NCI-H748 treated with DMSO at 0.1 percent for 48 hours (cell line): ENCODE data around the gene CTNNBL1.

Experiments used
- DNase-seq: peaks from one replicate; lab custom pipeline; 2025; lab: John Stamatoyannopoulos, UW

Gene CTNNBL1

DNA sequence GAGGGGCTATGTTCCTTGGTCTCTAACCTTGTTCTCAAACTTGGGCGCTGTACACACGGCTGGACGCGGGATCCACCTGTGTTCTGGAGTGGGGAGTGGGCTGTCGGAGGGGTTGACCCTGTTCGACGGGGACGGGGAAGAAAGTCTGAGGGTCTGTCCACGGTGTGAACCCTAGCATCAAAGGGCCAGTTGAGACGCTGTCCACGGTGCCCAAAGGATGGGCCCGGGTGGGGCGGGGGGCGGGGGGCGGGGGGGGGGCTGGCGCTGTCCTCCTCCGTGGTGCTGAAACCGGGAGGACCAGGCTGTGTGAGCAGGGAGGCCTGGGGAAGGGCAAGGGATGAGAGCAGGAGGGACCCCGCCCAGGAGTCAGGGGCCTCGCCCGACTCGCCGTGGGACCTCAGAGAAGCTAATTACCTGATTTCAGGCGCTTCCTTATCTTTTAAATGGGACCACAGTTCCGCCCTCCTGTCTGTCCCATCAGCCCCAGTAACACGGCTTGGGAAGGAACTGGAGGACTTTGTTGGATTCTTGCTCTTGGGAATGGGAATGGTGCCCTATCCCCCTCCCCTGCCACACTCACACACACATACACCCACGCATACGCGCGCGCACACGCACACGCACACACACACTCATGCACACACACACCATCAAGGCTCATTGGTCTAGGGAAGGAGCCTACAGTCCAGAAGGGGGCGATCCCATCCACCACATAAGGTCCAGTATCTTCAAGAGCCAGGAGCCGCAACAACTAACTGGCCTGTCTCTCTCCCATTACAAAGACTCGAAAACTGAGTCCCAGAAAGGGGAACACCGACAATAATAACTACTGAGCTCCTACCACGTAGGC, 208.0 kb downstream of the CTNNBL1 start:
- peak; percentile 56 for DNase-seq

DNA sequence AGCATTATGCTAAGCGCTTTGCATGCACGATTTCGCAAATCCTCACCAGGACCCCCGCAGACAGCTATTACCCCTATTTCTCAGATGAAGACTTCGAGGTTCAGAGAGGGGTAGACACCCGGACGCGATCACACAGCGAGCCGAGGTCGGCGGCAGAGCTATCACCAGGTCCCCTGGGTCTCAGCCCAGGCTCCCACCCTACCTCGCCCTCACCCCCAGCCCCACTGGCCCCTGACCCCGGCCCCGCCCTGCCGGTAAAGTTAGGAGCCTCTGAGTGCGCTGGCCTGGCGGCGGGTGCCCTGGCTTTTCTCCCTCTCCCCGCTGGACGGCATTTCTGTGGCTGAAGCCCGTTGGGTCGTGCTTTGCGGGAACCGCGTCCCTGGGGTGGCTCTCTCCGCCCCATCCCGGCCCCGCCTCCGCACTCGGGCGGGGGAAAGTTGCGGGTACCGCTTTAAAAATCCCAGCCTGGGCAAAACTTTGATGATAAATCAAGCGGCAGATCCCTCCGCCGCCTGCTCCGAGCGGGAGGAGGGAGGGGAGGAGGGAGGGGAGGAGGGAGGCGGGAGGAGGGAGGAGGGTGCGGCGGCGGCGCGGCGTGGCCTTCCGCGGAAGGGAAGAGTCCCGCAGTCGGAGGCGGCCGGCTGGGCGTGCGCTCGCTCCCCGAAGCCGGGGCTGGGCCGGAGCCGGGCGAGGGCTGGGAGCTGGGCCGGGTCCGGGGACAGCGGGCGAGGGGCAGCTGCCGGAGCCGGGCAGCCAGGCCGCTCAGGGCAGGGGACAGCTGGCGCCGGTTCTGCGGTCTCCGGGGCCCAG, 208.9 kb downstream of the CTNNBL1 start, which contains the start of gene VSTM2L:
Gene VSTM2L (plus strand): TSS at position 624 of the 810 bp plus-strand sequence. CDS start 224 bp downstream, outside the sequence.
- DNase-seq, result no peak

DNA sequence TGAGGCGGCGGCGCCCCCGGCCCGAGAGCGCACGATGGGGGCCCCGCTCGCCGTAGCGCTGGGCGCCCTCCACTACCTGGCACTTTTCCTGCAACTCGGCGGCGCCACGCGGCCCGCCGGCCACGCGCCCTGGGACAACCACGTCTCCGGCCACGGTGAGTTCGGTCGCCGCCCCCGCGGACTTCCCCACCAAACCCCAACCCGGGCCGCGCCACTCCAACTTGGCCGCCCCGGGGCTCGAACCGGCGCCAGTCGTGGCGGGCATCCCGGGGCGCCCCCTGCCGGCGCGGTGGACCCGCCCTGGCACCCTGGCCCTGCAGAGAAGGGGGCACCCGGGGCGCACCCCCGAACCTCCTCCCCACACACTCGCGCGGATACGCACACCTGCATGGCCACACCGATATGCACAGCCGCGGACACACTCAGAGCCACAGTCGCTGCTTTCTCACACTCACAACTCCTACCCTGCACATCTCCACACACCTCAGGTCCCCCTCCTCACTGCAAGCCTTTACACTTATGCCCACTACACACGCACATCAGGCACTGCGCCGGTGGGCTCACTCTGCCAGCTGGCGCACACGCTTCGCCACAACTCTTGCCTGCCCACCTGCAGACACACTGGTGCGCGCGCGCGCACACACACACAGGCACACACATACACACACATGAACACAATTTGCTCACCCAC, 209.6 kb downstream of the CTNNBL1 start:
- DNase-seq, result no peak

- DNase-seq, result no peak
Measured at GRCh38 chr20:37904008-37904642, 210.3 kb downstream of the CTNNBL1 start.

GRCh38 chr20:37904845-37905373, 211.1 kb downstream of the CTNNBL1 start:
- no peak for DNase-seq

DNA sequence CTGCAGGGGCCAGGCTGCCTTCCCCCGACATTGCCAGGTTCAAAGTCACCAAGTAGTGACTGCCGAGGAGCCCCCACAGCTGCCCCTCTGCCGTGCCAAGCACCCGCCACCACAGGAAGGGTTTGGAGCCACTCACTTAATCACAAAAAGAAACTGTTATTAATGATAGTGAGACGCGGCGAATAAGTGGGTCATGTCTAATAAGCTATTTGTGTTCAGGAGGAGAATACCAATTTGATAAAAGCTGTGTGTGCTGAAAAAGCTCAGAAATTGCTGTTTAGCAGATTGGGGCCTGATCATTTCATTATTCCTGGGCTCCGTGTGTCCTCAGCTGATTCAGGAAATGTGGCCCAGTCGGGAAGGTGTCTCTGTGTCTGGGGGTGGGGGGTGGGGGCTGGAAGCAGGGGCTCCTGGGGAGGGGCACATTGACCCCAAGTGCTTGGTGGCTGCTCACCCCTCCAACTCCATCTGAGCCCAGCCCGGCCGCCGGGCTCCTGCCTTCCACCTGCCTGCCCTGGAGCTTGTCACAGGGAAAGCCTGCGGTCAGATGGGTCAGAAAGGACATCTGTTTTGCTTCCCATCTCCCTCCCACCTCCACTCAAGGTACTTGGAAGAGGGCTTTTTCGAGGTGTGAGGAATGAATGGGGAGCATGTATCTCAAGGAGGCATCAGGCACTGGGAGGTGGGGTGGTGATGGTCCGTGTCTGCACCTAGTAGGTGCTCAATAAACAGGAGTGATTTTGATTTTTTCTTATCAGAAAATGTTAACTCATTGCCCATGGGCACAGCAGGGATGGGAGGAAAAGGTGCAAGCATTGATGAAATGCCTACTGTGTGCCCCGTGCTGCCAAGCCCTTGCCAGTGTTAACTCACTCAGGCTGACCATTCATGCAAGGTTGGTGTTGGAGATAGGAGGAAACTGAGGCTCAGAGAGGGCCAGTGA, 212.1 kb downstream of the CTNNBL1 start:
- no peak for DNase-seq

GRCh38 chr20:37907330-37907676, 213.5 kb downstream of the CTNNBL1 start:
- peak; percentile 64 for DNase-seq

GRCh38 chr20:37907677-37908401, 214.0 kb downstream of the CTNNBL1 start:
- DNase-seq, result peak; percentile 75

DNA sequence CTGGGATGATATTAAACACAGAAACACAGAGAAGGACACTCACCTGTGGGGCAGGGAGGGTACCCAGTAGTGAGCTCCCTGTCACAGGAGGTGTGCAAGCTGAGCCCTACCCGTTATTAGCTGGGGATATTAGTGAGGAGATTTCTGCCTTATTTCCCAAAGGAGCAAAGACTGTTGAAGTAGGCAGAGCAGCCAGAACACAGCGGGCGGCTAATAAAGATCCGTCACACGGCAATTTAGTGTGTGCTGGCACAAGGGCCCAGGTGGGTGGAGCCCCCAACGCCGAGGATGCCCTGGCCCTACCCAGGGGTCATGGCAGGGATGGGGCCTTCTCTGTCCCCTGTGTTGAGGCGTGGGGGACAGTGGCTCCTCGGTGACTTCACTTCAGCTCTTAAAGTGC, 217.4 kb downstream of the CTNNBL1 start:
- DNase-seq, result no peak

GRCh38 chr20:37911838-37912281, 218.0 kb downstream of the CTNNBL1 start:
- no peak for DNase-seq

DNA sequence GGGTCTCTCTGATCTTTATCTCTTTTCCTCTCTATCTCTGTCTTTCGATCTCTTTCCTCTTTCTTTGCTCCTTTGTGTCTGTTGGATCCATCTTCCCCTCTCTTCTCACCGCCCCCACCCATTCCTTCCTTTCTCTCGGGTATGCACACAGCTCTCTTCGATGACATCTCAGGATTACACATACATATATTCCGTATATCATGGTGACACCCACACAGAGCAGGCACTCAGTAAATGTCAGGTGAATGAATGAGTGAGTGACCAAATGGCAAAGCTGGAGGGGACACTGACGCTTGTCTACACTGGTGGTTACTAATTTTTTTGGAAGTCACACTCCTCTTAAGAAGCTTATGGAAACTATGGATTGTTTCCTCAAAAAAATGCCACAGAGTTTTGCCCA, 219.0 kb downstream of the CTNNBL1 start:
- DNase-seq, result no peak

DNA sequence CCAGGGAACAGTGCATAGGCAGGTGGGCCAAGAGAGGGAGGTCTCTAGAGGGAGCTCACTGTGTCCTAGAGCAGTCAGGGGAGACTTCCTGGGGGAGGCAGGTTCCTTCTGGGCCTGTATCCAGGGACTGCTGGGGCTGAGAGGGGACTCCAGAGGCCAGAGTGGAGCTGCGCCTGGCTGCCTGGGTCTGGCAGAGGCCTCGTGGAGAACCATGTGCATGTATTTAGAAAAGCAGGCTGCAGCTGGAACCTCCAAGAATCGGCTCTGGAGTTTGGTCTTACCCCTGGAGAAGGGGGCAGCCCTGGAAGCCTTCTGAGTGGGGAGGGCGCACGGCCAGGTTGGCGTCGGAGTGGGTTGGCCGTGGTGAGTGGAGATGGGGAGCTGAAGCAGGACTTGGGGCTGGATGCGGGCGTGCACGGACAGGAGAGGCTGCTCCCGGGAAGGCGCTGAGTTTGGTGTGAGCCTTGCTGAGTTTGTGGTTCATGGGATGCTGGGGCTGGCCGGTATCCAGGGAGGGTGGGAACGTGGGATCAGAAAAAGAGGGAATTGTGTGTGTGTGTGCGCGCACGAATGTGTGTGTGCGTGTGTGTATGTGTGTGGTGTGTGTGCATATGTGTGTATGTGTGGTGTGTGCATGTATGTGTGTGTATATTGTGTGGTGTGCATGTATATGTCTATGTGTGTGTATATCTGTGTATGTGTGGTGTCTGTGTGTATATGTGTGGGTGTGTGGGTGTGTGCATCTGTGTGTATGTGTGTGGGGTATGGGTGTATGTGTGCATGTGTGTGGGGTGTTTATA, 219.9 kb downstream of the CTNNBL1 start:
- no peak for DNase-seq

GRCh38 chr20:37914367-37914671, 220.5 kb downstream of the CTNNBL1 start:
- no peak for DNase-seq

DNA sequence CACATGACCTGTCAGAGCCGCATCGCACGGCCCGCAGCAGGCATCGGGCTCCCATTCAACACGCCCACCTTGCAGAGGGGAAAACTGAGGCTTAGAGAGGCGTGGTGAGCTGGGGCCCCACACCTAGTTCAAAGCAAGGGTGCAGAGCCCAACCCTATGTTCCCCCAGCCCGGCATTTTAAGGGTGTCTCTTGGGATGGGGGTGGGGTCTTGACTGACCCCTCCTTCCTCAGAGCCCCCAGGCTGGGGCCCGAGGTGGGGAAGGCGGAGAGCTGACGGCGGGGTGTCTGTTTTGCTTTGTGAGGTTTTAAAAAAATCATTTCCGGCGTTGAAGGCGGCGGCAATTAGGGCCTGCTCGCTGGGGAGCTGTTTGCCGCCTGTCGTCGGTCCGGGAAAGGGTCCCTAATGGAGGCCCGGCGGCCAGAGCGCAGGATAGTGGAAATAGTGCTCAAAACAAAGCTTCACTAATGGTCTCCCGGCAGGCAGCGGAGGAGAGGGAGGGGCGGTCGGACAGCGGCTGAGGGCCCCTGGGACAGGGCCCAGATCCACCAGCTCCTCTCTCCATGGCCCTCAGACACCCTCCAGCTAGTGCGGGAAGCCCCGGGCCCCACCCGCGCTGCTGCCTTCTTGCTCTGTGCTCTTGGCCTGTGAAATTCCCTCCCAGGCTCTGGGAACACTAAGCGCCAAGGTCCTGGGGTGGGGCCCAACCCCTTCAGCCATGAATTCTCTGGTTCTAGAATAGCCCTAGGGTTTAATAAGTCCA, 221.0 kb downstream of the CTNNBL1 start:
- DNase-seq, result peak; percentile 12

DNA sequence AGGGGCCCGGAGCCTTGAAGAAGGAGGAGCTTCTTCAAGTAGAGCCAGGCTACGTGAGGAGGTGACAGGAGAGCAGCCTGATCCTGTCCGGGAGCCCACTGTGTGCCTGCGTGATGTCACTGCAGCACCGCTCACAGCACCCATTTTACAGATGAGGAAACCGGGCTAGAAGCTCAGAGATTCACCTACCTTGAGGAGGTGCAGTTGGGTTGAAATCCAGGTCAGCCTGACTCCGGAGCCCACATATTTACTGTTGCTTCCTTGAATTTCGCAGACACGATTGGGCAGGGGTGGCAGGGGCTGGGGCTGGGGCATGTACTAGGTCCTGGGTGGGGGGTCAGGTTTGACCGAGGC, 221.6 kb downstream of the CTNNBL1 start:
- DNase-seq, result no peak

GRCh38 chr20:37915800-37916570, 222.2 kb downstream of the CTNNBL1 start:
- DNase-seq, result no peak

- DNase-seq, result no peak
Measured at GRCh38 chr20:37917461-37917860, 223.6 kb downstream of the CTNNBL1 start.

DNA sequence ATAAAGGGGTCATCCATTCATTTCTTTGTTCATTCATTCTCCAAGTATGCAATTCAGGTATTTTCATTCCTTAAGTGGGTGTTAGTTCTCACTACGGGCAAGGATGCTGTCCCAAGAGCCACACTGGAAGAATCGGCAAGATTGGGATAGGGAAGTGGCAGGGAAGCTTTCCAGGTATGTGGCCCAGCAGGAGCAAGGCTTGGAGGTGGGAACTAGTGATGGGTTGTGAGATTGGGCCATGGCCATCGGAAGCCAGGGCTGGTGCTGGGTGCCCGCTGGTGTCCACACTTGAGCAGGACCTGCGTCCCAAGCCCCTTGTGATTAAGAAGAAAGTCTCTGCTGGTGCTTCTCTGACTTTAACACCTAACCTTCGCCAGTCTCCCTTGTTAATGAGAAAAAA, 224.2 kb downstream of the CTNNBL1 start:
- DNase-seq, result no peak
